Measurements from ENCODE around the gene RNASE4.

RNASE4 gene

GRCh38 chr14:20676072-20676471 lies 8.3 kb upstream of the RNASE4 start:
- DNase-seq = no peak

GRCh38 chr14:20679907-20680306 lies 4.5 kb upstream of the RNASE4 start:
- no peak for DNase-seq

GRCh38 chr14:20680363-20680762 lies 4.0 kb upstream of the RNASE4 start:
- no peak for DNase-seq

GRCh38 chr14:20680843-20681347 lies 3.5 kb upstream of the RNASE4 start:
- peak; percentile 66 for DNase-seq

- DNase-seq = peak; percentile 83
Measured at GRCh38 chr14:20681348-20682126, 2.8 kb upstream of the RNASE4 start.

GRCh38 chr14:20682127-20682434 lies 2.3 kb upstream of the RNASE4 start:
- DNase-seq = no peak

- DNase-seq = peak; percentile 84
Measured at GRCh38 chr14:20682435-20683124, 1.8 kb upstream of the RNASE4 start.

- DNase-seq = peak; percentile 78
Measured at GRCh38 chr14:20683125-20683890, 1.1 kb upstream of the RNASE4 start.

GRCh38 chr14:20684662-20685456 lies 499 bp downstream of the RNASE4 start:
- no peak for DNase-seq

- DNase-seq = no peak
Measured at GRCh38 chr14:20686386-20687143, 2.2 kb downstream of the RNASE4 start.

- DNase-seq = no peak
Measured at GRCh38 chr14:20687362-20688166, 3.2 kb downstream of the RNASE4 start.

- DNase-seq = no peak
Measured at GRCh38 chr14:20688167-20688839, 3.9 kb downstream of the RNASE4 start, which contains the start of gene ANG. Gene ANG (plus strand): TSS chr14:20688764. CDS start chr14:20693565, 4,801 bp downstream.

- DNase-seq = peak; percentile 54
Measured at GRCh38 chr14:20690848-20691640, 6.7 kb downstream of the RNASE4 start.

- no peak for DNase-seq
Measured at GRCh38 chr14:20692116-20692751, 7.9 kb downstream of the RNASE4 start.

GRCh38 chr14:20696764-20697163 lies 12.4 kb downstream of the RNASE4 start:
- DNase-seq = no peak

- DNase-seq = peak; percentile 68
Measured at GRCh38 chr14:20697273-20698017, 13.1 kb downstream of the RNASE4 start.

- no peak for DNase-seq
Measured at GRCh38 chr14:20698018-20698329, 13.6 kb downstream of the RNASE4 start.

- no peak for DNase-seq
Measured at GRCh38 chr14:20698934-20699333, 14.6 kb downstream of the RNASE4 start.
